ENCODE measurements around the gene DUSP15. TPM values are rescaled to one million over a fixed set of nuclear protein-coding genes. Genes with fewer than 3 reads are reported as not detected.

The DUSP15 gene
- total RNA-seq, 1 donor from 2014 or later = 5.1 TPM

DNA sequence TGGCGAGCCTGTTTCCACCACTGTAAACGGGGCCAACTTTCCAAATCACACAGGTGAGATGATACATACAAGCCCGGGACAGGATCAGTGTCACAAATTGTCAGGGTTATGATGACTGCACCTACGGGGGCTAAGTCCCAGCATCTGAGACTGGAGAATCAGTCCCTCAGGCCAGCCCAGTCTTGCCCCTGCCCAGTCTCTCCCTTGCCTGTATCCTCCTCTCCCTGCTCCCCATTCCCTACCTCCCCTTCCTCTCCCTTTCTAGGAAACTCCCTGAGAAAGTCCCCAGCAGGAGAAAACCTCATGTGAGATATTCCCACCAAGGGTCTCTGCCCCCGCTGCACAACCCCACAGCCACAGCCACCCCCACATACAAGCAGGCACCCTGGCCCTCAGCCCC lies 26.4 kb downstream of the DUSP15 start:
- TF ChIP-seq, protein P1, sequence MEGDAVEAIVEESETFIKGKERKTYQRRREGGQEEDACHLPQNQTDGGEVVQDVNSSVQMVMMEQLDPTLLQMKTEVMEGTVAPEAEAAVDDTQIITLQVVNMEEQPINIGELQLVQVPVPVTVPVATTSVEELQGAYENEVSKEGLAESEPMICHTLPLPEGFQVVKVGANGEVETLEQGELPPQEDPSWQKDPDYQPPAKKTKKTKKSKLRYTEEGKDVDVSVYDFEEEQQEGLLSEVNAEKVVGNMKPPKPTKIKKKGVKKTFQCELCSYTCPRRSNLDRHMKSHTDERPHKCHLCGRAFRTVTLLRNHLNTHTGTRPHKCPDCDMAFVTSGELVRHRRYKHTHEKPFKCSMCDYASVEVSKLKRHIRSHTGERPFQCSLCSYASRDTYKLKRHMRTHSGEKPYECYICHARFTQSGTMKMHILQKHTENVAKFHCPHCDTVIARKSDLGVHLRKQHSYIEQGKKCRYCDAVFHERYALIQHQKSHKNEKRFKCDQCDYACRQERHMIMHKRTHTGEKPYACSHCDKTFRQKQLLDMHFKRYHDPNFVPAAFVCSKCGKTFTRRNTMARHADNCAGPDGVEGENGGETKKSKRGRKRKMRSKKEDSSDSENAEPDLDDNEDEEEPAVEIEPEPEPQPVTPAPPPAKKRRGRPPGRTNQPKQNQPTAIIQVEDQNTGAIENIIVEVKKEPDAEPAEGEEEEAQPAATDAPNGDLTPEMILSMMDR (IDR thresholded peaks at IDR 0.05; ENCODE audit: borderline replicate concordance) = no peak
- Histone ChIP-seq H3K9me3 (replicated peaks) (no peaks in the 10 kb centered on the region), H3K4me1 (peaks cover 40% of the 10 kb centered on the region), H3K4me3 (peak overlapping the region; percentile 64), H3K27me3 (ENCODE audit: low read depth) (peaks cover 15% of the 10 kb centered on the region), H3K27ac (replicated peaks) (peak overlapping the region; percentile 87), H3K36me3 (no peaks in the 10 kb centered on the region)
- intact Hi-C loops (cut with micrococcal nuclease) = no loop called here
- no peak for DNase-seq

DNA sequence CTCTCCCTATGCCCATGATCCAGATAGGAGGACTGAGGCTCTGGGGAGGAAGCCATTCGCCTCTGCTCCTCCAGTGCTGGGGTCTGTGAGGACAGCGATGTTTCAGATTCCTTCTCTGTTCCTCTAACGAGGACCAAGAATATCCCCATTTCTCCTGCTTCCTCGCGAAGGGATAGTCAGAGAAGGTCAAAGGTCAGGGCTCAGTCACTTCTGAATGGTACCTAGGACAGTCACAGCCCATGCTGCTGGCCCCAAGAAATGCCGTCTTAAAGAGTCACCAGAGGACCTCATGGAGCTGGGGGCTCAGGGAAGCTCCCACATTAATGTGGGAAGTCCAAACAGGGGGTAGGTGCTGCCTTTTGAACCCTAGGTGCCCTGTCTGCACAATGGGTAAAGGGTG lies 27.0 kb downstream of the DUSP15 start:
- TF ChIP-seq, protein P1 (IDR thresholded peaks at IDR 0.05; ENCODE audit: borderline replicate concordance) = no peak
- Histone ChIP-seq H3K36me3 (no peaks in the 10 kb centered on the region), H3K27ac (replicated peaks) (peak overlapping the region; percentile 87), H3K4me1 (peaks cover 46% of the 10 kb centered on the region), H3K9me3 (replicated peaks) (no peaks in the 10 kb centered on the region), H3K27me3 (ENCODE audit: low read depth) (peaks cover 9% of the 10 kb centered on the region), H3K4me3 (peak overlapping the region; percentile 64)
- no peak for DNase-seq
- intact Hi-C loops (cut with micrococcal nuclease) = no loop called here

DNA sequence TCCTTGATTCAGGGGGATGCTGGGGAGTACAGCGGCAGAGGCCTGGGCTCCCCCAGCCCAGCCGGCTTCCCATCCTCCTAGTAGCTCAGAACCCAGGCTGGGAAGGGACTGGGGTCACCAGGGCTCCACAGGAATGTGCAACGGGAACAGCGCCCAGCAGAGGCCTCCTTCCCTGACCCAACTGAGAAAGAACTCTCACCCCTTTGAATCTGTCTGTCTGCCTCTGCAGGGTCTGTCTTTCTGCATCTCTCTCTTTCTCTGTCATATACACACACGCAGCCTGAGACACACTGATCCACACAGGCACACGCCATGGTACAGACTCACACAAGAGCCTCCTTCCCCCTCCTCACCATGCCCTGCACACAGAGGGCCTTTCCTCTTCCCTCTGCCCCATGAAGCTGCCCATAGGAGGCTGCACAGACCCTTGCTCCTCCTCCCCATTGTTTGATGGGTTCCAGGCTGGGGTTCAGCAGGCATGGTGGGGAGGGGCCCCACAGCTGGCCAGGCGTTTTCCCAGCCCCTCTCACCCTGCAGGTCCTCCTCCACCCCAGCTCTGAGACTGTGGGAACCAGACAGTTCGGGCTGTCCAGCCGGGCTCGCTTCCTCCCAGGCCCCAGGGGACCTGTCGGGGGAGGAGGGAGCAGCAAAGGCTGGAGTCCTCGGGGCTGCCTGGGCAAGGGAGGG lies 27.7 kb downstream of the DUSP15 start:
- Histone ChIP-seq H3K27ac (replicated peaks) (peak overlapping the region; percentile 87), H3K9me3 (replicated peaks) (no peaks in the 10 kb centered on the region), H3K4me3 (peak overlapping the region; percentile 64), H3K36me3 (no peaks in the 10 kb centered on the region), H3K4me1 (peaks cover 52% of the 10 kb centered on the region), H3K27me3 (ENCODE audit: low read depth) (peaks cover 5% of the 10 kb centered on the region)
- TF ChIP-seq, protein P1 (IDR thresholded peaks at IDR 0.05; ENCODE audit: borderline replicate concordance) = no peak
- intact Hi-C loops (cut with micrococcal nuclease) = no loop called here
- DNase-seq = peak; percentile 77

DNA sequence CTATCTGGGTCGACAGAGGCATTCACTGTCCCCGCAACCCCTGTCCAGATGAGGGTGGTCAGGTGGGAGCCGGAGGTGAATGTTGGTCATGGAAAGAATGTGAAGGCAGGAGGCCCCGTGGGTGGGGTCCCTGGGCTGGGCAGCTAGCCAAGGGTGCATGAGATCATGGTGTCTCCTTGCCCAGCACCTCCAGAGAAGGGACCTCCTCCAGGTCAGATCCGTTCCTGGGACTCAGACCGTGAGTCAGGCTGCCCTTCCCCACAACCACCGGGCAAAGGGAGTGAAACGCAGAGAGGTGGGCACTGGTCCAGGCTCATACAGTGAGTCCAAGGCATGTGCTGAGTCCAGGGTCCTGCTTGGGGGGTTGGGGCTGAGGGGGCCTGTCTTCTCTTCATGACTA lies 28.4 kb downstream of the DUSP15 start:
- Histone ChIP-seq H3K9me3 (replicated peaks) (no peaks in the 10 kb centered on the region), H3K4me3 (peak overlapping the region; percentile 64), H3K27ac (replicated peaks) (peak overlapping the region; percentile 87), H3K36me3 (no peaks in the 10 kb centered on the region), H3K4me1 (peaks cover 59% of the 10 kb centered on the region), H3K27me3 (ENCODE audit: low read depth) (peaks cover 5% of the 10 kb centered on the region)
- TF ChIP-seq, protein P1 (IDR thresholded peaks at IDR 0.05; ENCODE audit: borderline replicate concordance) = no peak
- intact Hi-C loops (cut with micrococcal nuclease) = no loop called here
- no peak for DNase-seq

DNA sequence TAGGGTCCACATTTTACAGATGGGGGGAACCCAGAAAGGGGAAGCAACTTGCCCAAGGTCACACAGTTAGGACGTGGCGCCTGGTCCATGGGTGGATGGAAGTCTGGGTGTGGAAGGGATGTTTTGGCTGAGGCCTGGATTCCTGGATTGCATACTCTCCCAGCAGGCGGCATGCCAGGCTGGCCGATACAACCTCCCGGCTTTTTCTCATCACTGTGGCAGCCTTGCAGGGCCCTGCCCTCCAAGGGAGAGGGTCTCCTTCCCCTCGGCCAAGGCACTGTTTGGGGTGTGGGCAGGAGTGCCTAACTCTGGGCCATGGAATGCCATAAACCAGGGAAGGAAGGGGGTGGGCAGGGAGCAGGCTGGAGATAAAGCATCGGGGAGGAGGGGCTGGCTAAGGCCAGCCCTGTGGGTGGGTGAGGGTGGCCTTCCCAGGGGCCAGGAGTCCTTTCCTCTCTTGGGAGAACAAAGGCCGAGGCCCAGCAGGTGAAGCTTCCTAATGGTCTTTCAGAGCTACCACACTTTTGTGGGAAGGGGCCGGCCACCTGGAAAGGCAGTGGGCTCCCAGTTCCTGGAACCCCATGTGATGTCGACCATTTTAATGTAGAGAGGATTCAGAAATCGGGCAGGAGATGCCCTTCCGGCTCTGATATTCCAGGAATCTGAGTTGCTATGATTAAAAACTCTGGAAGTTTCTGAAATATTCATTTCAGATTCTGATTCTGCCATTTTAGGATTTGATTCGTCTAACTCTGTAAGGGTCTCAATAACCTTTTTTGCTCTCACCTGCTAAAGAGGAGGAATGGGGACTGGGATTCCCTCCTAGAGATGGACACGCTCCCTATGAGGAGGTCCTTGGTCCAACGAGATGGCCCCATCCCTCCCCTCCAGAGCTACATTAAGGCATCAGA lies 29.2 kb downstream of the DUSP15 start:
- Histone ChIP-seq H3K27me3 (ENCODE audit: low read depth) (peaks cover 5% of the 10 kb centered on the region), H3K9me3 (replicated peaks) (no peaks in the 10 kb centered on the region), H3K27ac (replicated peaks) (peak overlapping the region; percentile 87), H3K36me3 (no peaks in the 10 kb centered on the region), H3K4me1 (peaks cover 64% of the 10 kb centered on the region), H3K4me3 (no peak overlapping the region)
- DNase-seq = no peak
- TF ChIP-seq, protein P1 (IDR thresholded peaks at IDR 0.05; ENCODE audit: borderline replicate concordance) = no peak
- intact Hi-C loops (cut with micrococcal nuclease) = no loop called here

All from left ventricle myocardium inferior (tissue), 1 donor.